Measurements from ENCODE around the gene PNRC2.

PNRC2 gene, protein sequence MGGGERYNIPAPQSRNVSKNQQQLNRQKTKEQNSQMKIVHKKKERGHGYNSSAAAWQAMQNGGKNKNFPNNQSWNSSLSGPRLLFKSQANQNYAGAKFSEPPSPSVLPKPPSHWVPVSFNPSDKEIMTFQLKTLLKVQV

DNA sequence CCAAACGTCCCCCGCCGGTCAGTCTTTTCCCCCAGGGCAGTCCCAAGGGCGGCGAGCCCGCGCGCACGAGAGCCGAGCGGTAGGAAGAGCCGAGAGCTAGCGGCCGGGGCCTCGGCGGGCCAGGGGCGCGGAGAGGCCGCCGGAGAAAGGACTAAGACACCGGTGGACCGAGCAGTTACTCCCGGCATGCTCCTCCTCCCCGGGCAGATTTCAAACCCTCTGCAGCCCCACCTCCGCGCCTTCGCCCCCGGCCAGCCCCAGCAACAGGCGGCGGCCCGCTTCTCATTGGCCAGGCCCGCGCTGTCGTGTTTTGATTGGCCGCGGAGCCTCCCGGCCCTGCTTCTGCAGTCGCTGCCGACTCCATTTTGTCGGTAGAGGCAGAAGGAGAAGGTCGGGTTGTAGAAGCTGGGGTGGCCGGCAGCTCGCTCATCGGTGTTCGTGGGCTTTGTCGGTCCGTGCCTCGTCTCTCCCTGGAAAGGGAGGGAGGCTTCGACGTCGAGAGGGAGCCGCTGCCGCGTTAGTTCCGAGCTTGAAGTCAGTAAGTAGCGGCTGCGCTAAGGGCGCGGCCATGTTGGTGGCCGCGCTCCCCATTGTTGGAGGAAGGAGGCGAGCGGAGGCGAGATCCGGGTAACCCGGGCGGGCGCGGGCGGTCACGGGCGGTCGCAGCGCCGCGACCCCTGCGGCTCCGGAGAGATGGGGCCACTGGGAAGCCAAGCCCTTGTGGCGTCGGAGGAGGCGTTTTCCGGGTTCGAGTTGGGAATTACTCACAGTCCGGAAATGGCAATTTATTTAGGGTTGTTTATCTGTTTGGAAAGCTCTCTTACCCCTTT, at the start of gene PNRC2:
Gene PNRC2, plus strand, starts transcription at position 368 of the 830 bp plus-strand sequence. CDS start 1,630 bp downstream, outside the sequence.
- peak; percentile 96 to 98 for DNase-seq
- TF ChIP-seq POLR2A (IDR thresholded peaks at IDR 0.05; ENCODE audit: low read length) (peak; percentile 98), GATA1 (IDR thresholded peaks at IDR 0.05; ENCODE audit: low read depth, low read length) (no peak)

DNA sequence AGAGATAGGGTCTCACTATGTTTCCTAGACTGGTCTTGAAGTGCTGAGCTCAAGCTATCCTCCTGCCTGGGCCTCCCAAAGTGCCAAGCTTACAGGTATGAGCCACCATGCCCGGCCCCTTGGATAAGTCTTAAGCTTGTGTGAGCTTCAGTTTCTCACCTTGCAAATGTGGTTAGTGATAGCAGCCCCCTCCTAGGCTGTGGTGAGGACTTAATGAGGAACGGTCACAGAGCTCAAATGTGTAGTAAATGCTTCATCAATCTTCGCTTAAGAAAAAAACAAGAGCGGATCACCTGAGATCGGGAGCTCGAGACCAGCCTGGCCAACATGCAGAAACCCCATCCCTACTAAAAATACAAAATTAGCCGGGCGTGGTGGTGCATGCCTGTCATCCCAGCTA, 49.5 kb upstream of the PNRC2 start:
- TF ChIP-seq GATA1 (IDR thresholded peaks at IDR 0.05; ENCODE audit: low read depth, low read length) (no peak), POLR2A (IDR thresholded peaks at IDR 0.05; ENCODE audit: low read length) (no peak)
- DNase-seq: no peak

DNA sequence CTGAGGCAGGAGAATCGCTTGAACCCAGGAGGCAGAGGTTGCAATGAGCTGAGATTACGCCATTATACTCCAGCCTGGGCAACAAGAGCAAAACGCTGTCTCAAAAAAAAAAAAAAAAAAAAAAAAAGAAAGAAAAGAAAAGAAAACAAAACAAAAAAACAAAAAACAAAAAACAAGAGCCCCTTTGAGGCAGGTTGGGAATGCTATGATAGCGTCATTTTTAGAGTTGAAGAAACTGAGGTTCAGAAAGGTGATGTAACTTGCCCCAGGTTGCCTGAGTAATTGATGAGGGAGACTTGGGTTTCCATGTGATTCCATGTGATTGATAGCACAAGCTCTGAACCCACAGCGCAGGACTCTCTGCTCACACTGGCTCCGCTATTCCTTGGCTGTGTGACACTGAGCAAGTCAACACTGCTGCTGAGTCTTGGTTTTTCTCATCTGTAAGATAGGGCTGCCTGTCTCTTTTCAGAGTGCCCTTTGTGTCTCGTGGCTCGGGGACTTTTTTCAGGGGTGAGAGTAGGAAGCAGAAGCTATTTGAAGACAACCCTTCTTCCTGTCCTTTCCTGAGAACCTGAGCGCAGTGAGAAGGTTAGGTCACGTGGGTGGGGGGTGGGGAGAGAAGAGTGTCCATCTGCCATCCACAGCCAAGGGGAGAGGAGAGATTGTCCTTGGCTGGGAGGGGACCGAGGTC, 48.9 kb upstream of the PNRC2 start:
- TF ChIP-seq POLR2A (IDR thresholded peaks at IDR 0.05; ENCODE audit: low read length): no peak
- TF ChIP-seq GATA1 (IDR thresholded peaks at IDR 0.05; ENCODE audit: low read depth, low read length): no peak
- DNase-seq: no peak

DNA sequence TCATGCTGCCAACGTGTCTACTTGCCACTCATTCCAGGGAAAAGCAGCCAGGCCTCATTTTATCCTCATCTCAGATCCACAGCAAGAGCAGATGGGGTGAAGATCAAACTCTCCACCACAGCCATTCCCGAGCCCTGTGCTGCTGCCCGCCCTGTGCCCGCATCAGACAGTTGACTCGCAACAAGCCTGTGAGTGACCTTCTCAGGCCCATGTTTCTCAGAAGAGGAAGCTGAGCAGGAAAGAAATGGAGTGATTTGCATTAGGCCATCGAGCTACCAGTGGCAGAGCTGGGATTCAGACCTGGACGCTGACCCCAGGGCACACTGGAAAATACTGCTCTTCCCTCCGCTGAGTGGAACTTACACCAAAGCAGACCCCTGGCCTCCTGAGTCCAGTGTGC, 47.7 kb upstream of the PNRC2 start:
- TF ChIP-seq GATA1 (IDR thresholded peaks at IDR 0.05; ENCODE audit: low read depth, low read length) (no peak), POLR2A (IDR thresholded peaks at IDR 0.05; ENCODE audit: low read length) (no peak)
- no peak for DNase-seq

DNA sequence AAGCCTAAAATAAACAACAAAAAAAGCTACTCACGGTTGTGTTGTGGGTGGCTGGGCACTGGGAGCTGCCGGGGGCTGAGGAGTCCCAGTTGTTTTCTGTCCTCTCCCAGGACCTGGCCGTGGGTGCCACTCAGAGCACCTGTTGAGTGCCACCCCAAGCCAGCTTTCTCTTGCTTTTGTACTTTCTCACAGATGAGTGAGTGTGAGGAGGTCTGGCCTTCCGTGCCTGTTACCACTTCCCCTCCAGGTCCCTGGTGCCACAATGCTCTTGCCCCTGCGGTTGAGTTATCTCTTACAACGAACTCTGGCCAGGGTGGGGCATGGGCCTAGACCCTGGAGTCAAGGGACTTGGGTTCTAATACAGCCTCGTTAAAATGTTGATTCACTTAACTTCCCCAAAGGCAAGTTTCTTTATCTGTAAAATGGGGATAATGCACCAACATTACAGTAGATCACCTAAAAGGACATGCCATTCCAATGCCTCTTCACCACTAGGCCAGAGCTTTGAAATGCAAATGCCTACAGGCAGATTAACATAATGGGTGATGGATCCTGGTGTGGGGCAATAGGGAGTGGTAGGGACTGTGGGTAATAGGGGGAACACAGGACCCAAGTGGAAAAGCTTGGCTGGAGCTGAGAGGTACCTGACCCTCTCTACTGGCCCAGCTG, 46.3 kb upstream of the PNRC2 start, which contains the start of gene CNR2:
Gene CNR2, minus strand, starts transcription at position 151 of the 669 bp plus-strand sequence. CDS start 37,745 bp downstream, outside the sequence.
- DNase-seq: no peak
- TF ChIP-seq GATA1 (IDR thresholded peaks at IDR 0.05; ENCODE audit: low read depth, low read length): no peak
- TF ChIP-seq POLR2A (IDR thresholded peaks at IDR 0.05; ENCODE audit: low read length): no peak

DNA sequence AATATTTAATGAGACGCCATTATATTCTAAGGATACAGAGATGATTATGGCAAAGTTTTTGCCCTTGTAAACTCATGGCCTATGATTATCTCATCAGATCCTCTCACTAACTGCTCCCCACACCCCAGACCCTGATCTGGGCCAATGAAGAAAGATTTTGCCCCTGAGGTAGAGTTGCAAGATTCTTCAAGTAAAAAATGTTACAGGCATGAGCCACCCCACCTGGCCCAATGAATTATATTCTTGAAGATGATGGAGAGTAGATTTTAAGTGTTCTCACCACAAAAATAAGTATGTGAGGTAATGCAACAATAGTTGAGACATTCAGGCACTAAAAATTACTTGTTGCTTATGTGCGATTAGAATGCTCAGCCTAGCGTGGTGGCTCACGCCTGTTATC, 44.7 kb upstream of the PNRC2 start:
- TF ChIP-seq GATA1 (IDR thresholded peaks at IDR 0.05; ENCODE audit: low read depth, low read length) (no peak), POLR2A (IDR thresholded peaks at IDR 0.05; ENCODE audit: low read length) (no peak)
- no peak for DNase-seq

DNA sequence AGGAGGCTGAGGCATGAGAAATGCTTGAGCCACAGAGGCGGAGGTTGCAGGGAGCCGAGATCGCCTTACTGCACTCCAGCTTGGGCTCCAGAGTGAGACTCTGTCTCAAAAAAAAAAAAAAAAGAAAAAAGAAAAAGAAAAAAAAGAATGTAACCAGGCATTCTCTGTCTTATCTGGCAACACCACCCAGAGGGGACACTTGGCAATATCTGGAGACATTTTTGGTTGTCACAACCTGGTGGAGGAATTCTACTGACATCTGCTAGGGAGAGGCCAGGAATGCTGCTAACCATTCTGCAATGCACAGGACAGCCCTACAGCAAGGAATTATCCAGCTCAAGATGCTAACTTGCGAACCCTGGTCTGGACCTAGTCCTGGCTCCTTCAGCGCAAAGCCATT, 44.2 kb upstream of the PNRC2 start:
- TF ChIP-seq POLR2A (IDR thresholded peaks at IDR 0.05; ENCODE audit: low read length) (no peak), GATA1 (IDR thresholded peaks at IDR 0.05; ENCODE audit: low read depth, low read length) (no peak)
- DNase-seq: no peak

DNA sequence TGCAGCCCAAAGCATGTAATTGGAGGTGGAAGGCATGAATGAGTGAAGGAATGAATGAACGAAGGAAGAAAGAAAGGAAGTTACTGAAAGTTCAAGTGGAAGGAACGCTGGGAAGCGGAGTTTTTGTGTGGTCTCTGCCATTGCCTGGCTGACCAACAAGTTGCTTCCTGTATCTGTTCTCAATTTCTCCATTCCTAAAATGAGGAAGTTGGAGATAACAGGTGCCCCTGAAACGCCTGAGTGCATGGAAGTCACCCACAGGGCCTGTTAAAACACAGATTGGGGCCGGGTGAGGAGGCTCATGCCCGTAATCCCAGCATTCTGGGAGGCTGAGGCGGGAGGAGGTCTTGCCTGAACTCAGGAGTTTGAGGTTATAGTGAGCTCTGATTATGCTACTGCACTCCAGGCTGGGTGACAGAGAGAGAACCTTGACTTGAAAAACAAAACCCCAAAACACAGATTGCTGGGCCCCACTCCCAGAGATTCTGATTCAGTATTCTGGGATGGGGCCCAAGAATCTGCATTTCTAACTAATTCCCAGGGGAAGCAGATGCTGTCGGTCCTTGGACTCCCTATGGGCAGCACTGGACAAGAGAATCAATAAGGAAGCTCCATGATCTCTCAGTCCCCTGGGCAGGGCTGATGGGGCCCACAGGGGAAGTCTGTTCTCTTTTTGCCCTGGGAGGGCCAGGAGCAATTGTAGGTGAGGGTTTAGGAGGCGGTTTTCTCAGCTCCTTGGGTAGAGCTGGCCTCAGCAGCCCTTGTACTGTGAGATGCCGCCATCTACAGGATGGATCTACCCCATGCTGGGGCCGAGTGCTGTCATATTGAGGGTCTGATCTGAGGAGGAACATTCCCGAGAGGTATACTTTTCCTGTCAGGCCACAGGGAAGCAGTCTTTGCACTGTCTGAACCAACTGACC, 43.2 kb upstream of the PNRC2 start:
- TF ChIP-seq POLR2A (IDR thresholded peaks at IDR 0.05; ENCODE audit: low read length) (no peak), GATA1 (IDR thresholded peaks at IDR 0.05; ENCODE audit: low read depth, low read length) (no peak)
- peak in 1 of 2 experiments; percentile 75 for DNase-seq

DNA sequence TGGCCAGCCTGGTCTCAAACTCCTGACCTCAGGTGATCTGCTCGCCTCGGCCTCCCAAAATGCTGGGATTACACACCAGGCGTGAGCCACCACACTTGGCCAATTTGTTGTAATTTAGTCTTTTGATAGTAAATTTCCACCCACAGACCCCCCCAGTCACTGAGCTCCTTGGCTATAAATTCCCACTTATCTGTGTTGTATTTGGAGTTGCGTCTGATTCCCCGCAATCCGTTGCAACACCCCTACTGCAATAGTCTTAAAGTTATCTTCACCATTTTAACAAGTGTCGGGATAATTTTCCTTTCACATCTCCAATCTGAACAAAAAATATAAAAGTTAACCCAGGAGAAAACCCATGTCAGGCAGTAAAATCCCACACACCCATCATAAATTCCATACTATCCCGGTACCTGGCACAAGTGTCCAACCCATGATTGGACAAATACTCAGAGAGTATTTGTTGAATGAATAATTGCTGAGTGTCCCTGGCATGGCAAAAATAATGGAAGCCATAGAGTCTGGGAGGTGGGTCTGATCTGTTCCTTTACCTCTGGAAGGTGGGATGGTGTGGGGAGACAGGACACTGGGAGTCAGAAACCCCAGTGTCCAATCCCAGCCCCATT, 37.2 kb upstream of the PNRC2 start:
- no peak for TF ChIP-seq POLR2A (IDR thresholded peaks at IDR 0.05; ENCODE audit: low read length)
- TF ChIP-seq GATA1 (IDR thresholded peaks at IDR 0.05; ENCODE audit: low read depth, low read length): no peak
- no peak for DNase-seq

DNA sequence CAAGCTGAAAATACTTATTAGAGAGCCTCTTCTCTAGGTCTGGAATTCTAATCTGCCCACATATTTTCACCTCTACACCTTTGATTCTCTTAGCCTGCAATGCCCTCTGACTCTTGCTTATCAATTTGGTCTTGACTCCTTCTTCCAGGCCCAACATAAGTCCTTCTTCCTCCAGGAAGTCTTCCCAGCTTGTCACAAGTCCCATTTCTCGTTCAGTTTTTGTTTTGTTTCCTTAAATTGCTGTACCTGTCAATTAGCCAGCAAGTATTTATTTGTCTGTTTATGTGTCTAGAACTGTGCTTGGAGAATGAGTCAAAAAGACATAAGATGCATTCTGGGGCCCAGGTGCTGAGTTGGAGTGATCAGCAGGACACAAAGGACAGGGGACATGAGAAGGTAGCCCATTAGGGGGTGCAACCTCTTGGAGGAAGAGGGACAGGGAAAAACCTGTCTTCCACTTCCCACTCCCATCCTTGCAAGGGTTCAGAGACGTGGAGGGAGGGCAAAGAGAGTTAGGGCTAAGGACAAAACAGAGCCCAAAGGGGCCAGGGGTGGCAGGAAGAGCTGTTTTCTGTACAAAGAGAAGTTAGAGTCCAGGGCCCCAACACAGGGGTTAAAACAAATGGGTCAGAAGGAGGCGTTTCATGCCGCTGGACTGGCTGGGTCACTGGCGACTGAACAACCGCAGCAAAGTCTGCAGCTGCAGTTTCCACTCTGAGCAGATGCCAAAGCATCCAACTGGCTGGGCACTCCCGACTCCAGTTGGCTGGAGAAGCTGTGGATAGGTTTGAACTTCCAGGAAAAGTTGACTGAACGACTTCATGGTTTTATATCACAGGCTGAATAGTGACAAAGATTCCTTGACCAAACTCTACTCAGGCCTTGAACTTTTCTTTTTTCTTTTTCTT, 35.8 kb upstream of the PNRC2 start:
- DNase-seq: no peak
- TF ChIP-seq POLR2A (IDR thresholded peaks at IDR 0.05; ENCODE audit: low read length) (no peak), GATA1 (IDR thresholded peaks at IDR 0.05; ENCODE audit: low read depth, low read length) (no peak)

DNA sequence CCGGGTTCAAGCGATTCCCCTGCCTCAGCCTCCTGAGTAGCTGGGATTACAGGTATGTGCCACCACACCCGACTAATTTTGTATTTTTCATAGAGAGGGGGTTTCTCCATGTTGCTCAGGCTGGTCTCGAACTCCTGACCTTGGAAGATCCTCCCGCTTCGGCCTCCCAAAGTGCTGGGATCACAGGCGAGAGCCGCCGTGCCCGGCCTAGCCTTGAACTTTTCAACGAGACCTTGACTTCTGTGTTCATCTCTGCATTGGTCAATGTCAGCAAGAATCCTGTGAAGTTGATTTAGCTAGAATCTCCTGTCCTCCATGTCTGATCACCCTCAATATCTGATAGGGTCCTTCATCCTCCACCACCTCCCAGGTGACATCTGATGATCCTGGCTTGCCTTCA, 35.0 kb upstream of the PNRC2 start:
- TF ChIP-seq POLR2A (IDR thresholded peaks at IDR 0.05; ENCODE audit: low read length) (no peak), GATA1 (IDR thresholded peaks at IDR 0.05; ENCODE audit: low read depth, low read length) (no peak)
- no peak for DNase-seq

All from erythroblast (primary cell).